KOPT-K1 (cell line): Measurements from ENCODE around the gene RAPH1.
A peak's percentile ranks its signal among the peaks of the same experiment; 100 is the strongest.
"Not testable (repeated sequence)": the region's sequence is repeated elsewhere in the genome, so short reads cannot be mapped to it uniquely, and the experiment has no call there.

ENCODE experiments used
- H3K27ac ChIP-seq: fragments of 200-600 bp; sonication (generic); 2 replicates; pipeline ENCODE4 v1.5.1; 2016; ENCODE audit warnings: antibody characterized with exemption, mild to moderate bottlenecking, low read depth, low read length; ENCODE audit not compliant: poor library complexity, severe bottlenecking
- H3K36me3 ChIP-seq: fragments of 200-600 bp; sonication (generic); 2 replicates; pipeline ENCODE4 v1.5.1; 2017; ENCODE audit warnings: antibody characterized with exemption, mild to moderate bottlenecking, low read length, moderate library complexity; ENCODE audit not compliant: insufficient read depth
- H3K9me3 ChIP-seq: fragments of 200-600 bp; sonication (generic); 2 replicates; pipeline ENCODE4 v1.5.1; 2017; ENCODE audit warnings: antibody characterized with exemption, low read length, mild to moderate bottlenecking; ENCODE audit not compliant: insufficient read depth, poor library complexity, severe bottlenecking

The RAPH1 gene

DNA sequence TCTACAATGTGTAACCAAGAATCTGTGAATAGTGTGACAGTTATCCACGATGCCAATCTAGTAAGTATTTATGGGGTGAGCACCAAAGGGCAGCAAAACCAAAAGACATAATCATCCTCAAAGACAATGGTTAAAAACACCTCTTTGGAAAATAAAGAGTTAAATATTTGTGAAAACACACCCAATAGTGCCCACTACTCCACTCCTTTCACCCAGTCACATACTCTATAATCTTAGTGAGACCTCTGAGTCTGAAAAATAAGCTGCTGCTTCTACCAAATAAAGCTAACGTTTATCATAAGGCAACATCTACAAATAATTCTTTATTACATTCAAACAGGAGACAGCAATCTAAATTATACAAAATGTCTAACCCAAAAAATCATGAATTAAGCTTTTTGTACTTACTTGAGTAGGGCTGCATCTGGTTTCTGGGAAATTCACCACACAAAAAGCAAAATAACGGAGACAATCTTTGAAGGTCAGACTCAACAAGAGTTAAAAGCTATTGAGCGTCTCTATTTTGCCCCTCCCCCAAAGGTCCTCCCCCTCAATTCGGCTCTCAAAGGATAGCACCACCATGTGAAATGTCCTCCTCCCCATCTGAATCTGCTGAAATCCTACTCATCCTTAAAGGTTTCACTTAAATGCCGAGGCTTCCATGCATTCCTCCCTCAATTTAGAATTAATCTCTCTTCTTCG is 2.0 kb downstream of the RAPH1 start:
- Histone ChIP-seq H3K36me3 (no peaks in the 10 kb centered on the region), H3K9me3 (peaks cover 6% of the 10 kb centered on the region), H3K27ac (no peak overlapping the region)

DNA sequence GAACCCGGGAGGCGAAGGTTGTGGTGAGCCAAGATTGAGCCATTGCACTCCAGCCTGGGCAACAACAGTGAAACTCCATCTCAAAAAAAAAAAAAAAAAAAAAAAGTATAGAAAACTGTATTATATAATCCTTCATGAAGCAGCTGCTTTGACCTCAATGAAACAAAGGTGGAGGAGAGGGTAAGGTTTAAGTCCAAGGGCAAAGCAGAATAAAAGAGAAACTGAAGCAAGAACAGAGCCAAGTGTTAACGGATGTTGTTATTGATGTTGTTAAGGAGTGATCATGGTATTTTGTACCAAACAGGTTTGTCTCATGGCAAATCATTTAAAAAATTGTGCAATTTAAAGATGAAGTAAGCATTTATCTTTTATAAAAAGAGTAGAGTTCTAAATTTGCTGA is 7.4 kb downstream of the RAPH1 start:
- H3K9me3 ChIP-seq: no peaks in the 10 kb centered on the region

DNA sequence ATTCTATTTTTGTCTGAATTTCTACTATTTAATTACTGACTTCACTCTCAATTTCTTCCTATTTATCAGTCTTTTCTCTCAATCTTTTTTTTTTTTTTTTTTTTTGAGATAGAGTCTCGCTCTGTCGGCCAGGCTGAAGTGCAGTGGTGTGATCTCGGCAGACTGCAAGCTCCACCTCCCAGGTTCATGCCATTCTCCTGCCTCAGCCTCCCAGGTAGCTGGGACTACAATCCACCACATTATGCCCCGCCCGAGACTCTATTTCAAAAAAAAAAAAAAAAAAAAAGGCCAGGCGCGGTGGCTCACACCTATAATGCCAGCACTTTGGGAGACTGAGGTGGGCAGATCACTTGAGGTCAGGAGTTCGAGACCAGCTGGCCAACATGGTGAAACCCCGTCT is 21.8 kb downstream of the RAPH1 start:
- H3K27ac ChIP-seq, H3K36me3 ChIP-seq, H3K9me3 ChIP-seq: not testable (repeated sequence)

More for the DNA sequence above, 7.4 kb downstream of the RAPH1 start:
- no peak overlapping the region for H3K27ac ChIP-seq
- H3K36me3 ChIP-seq: no peaks in the 10 kb centered on the region

DNA sequence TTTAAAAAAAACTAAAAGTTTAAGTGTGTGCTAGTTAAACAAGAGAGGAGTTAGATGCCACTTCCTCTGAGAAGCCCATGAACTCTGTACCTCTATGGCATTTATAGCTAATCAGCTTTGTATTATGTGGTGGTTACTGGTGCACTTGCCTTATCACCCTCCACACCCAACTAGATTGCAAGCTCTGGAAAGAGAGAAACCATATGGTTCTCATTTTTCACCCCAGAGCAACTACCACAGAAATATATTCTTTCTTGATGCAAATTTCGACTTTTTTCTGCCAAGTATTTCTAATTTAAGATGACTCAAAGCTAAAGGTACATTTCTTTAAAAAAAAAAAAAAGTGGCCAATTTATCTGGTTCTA is 24.2 kb downstream of the RAPH1 start:
- H3K36me3 ChIP-seq: no peaks in the 10 kb centered on the region
- no peak overlapping the region for H3K27ac ChIP-seq
- H3K9me3 ChIP-seq: peaks cover 2% of the 10 kb centered on the region

DNA sequence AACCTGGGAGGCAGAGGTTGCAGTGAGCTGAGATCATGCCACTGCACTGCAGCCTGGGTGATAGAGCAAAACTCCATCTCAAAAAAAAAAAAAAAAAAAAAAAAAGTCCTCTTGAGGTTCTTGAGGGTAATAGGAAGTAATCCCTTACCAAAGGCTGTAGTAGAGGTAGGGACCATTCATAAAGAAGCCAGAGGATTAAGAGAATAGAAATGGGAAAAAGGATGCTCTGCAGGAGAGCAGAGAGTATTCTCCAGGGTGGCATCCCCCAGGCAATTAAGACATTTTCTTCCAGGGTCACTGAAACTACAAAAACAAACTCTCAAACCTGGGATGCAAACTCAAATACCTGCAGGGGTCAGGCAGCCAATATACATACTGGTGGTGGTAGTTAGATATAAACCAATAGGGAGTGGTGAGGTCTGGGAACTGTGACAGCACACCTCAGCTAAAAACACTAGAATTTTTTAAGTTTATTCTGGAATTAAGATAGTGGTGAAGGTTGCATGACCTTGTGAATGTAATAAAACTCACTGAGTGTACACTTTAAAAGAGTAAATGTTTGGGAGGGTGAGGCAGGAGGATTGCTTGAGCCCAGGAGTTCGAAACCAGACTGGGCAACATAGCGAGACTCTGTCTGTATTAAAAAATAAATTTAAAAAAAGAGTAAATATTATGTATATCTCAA is 24.7 kb downstream of the RAPH1 start:
- no peak overlapping the region for H3K27ac ChIP-seq
- peaks cover 6% of the 10 kb centered on the region for H3K9me3 ChIP-seq
- no peaks in the 10 kb centered on the region for H3K36me3 ChIP-seq

DNA sequence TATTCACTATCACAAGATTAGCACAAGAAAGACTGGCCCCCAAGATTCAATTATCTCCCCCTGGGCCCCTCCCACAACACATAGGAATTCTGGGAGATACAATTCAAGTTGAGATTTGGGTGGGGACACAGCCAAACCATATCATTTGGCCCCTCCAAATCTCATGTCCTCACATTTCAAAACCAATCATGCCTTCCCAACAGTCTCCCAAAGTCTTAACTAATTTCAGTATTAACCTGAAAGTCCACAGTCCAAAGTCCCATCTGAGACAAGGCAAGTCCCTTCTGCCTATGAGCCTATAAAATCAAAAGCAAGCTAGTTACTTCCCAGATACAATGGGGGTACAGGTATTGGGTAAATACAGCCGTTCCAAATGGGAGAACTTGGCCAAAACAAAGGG is 31.6 kb downstream of the RAPH1 start:
- not testable (repeated sequence) for H3K27ac ChIP-seq, H3K36me3 ChIP-seq
- H3K9me3 ChIP-seq: peaks cover 19% of the 10 kb centered on the region

DNA sequence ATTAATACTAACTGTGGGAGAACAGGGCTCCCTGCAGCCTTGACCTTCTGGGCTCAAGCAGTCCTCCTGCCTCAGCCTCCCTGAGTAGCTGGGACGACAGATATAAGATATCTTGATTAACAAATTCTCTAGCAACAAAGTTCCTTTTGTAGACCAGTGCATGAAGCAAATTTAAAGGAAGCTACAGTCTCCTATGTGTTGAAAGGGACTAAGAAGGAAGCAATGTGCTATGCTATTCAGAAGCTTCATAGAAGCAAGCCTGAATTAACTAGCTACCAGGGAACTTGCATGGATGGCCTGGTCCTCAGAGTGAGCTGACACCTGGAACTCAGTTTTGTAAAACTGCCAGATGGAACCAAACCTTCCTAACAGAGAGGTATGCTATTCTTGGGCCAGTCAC is 33.2 kb downstream of the RAPH1 start:
- Histone ChIP-seq H3K9me3 (peaks cover 19% of the 10 kb centered on the region), H3K27ac (no peak overlapping the region), H3K36me3 (no peaks in the 10 kb centered on the region)

DNA sequence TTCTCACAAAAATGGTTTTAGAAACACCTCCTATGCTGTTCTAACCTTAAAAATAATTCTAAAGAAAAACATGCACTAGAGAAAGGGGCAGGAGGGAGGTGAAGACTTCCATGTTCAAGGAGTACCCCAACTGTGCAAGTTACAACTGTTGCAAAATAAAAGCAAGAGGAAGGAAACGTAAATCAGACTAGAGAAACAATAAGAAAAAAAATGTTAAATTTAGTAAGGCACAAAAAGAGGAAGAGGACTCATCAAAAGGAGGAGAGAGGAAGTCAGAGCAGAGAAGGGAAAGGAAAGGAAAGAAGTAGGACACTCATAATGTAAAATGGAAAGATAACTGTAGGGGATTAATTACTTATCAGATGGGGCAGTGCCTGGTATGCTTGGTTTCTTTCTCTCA is 34.1 kb downstream of the RAPH1 start:
- peaks cover 17% of the 10 kb centered on the region for H3K9me3 ChIP-seq
- H3K27ac ChIP-seq: no peak overlapping the region
- no peaks in the 10 kb centered on the region for H3K36me3 ChIP-seq

DNA sequence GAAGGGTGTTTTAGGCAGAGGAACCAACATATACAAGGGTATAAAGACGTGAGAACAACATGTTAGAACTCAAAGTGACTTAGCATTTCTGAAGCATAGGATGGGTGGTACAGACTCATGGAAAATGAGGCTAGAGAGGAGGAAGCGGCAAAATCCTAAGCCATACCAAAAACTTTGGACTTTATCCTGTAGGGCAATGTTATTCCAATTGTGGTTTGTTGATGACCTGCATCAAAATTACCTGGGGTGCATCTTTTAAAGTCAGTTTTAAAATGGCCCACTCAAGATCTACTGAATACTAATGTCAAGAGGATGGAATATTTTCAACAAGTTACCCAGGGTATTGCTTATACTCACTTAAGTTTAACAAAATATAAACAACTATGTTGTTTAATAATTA is 34.8 kb downstream of the RAPH1 start:
- Histone ChIP-seq H3K27ac (no peak overlapping the region), H3K36me3 (no peaks in the 10 kb centered on the region), H3K9me3 (peaks cover 12% of the 10 kb centered on the region)

DNA sequence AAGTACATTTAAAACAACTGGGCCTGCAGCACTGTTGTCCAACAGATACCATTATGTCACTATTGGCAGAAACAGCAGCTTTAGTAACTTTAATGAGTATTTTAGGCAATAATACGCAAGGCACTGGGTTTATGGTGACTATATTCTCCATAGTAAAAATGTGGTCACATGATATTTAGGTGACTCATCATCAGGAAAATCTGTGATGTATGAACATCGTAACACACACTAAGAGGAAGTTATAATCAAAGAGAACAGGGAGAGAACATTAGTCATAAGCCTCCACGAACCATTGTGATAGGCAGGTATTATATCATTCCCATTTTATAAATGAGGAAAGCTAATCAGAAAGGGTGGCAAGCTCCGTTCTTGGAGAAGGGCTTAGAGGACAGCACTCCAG is 36.9 kb downstream of the RAPH1 start:
- Histone ChIP-seq H3K27ac (no peak overlapping the region), H3K9me3 (no peaks in the 10 kb centered on the region), H3K36me3 (no peaks in the 10 kb centered on the region)

DNA sequence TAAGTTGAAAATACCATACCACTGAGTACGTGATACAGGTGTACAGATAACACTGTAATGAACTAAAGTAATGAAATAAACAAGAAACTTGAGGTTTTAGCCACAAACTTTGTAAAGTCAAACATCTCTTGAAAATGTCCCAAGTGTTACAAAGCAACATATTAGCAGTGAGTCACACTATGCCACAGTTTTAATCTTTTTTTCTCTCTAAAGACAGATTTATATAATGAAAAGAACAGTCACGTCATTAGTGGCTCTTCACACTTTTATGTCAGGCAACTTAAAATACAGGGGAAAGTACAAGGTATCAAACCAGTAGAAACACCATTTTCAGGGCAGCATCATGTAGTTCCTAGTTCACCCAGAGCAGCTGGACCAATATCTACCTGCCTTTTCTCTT is 42.1 kb downstream of the RAPH1 start:
- Histone ChIP-seq H3K36me3 (no peaks in the 10 kb centered on the region), H3K9me3 (no peaks in the 10 kb centered on the region)

DNA sequence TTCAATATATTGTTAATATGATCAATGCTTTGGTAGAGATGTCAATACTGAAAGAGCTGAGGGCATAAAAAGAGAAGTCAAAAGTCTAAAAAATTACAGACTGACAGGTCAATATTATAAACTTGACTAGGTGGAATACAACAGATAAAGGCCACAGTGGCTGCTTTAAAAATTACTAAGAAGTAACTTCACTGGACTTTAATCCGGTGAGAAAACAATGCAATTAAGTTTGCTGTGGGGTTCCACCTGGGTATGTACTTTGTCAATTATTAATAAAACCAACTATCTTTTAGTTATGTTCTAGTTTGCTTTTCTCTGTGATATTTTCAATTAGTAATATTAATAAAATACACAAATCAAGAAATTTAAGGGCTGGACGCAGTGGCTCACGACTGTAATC is 44.7 kb downstream of the RAPH1 start:
- H3K9me3 ChIP-seq: no peaks in the 10 kb centered on the region
- H3K36me3 ChIP-seq: no peaks in the 10 kb centered on the region
- H3K27ac ChIP-seq: no peak overlapping the region

More for the DNA sequence above, 42.1 kb downstream of the RAPH1 start:
- peak overlapping the region; percentile 17 for H3K27ac ChIP-seq

DNA sequence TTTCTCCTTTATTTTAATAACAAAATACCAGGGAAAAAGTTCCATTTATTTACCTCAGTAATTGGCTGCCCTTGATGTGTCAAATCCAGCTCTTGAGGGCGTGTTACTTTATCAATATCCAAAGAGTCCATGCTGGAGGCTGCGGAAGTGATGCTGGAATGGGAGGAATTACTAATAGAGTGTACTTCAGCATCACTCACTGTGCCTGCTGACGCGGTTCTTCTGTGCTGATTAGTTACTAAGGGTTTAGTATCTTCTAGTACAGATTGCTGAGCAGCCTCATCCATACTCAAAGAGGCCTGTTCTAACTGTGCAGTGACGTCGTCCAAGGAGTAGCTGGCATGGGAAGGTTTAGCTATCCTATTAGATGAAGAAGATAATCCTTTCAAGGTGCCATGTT is 45.6 kb downstream of the RAPH1 start:
- Histone ChIP-seq H3K27ac (no peak overlapping the region), H3K9me3 (no peaks in the 10 kb centered on the region), H3K36me3 (no peaks in the 10 kb centered on the region)

DNA sequence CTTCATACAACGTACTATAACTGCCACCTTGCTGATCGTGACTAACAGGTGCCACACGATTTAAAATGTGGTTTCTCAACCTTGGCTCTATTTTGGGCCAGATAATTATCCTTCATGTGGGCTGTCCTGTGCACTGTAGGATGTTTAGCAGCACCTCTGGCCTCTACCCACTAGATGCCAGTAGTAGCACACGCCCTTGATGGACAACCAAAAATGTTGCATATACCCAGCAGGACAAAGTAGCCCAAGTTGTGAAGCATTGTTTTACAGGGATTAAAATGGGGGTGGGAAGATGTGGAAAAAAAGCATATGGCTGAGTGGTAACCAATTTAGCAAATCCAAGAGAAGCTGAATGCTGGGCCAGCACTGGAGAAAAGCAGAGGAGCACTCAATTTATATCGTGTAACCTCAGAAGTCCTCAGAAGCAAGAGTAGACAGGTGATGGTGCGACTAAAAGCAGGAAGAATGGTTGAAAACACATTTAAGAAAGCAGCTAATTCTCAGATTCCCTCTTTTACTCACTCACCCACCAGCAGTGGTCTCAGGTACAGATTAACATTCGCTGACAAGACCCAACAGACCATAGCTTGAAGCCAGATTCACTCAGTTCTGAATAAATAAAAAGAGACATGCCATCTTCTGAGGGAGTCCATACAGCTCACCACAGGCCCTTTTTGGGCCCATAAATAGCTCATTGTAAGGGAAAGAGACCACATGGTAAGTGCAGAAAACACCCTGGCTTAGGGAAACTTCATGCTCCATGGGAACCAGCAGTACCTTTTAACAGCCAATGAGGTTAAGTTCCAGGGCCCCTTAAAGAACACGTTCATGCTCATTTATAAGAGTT is 50.6 kb downstream of the RAPH1 start:
- Histone ChIP-seq H3K27ac (peak overlapping the region; percentile 48), H3K36me3 (no peaks in the 10 kb centered on the region), H3K9me3 (no peaks in the 10 kb centered on the region)

DNA sequence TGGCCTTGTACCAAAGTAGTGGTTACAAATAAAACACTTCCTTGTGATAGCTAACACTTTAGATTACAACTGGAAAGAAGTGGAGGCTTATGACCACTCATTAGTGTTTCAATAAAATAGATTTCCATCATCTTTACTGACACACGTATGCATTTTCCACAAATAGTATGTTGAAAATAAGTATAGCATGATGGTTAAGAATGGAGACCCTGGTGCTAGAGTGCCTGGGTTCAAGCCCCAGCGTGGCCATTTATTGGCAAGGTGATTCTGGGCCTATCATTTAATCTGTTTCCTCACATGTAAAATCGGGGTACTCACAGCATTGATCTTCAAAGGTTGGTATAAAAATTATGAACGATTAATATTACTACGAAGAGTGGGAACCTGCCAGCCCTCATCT is 54.5 kb downstream of the RAPH1 start:
- Histone ChIP-seq H3K36me3 (no peaks in the 10 kb centered on the region), H3K9me3 (no peaks in the 10 kb centered on the region), H3K27ac (no peak overlapping the region)
